Superior temporal gyrus (tissue), 1 donor: ENCODE data around the gene CNTN4.

Experiments
- DNase-seq: peaks from one replicate; pipeline ENCODE4 v3.0.0-alpha.2; 2016; ENCODE audit errors: extremely low spot score

CNTN4 gene

DNA sequence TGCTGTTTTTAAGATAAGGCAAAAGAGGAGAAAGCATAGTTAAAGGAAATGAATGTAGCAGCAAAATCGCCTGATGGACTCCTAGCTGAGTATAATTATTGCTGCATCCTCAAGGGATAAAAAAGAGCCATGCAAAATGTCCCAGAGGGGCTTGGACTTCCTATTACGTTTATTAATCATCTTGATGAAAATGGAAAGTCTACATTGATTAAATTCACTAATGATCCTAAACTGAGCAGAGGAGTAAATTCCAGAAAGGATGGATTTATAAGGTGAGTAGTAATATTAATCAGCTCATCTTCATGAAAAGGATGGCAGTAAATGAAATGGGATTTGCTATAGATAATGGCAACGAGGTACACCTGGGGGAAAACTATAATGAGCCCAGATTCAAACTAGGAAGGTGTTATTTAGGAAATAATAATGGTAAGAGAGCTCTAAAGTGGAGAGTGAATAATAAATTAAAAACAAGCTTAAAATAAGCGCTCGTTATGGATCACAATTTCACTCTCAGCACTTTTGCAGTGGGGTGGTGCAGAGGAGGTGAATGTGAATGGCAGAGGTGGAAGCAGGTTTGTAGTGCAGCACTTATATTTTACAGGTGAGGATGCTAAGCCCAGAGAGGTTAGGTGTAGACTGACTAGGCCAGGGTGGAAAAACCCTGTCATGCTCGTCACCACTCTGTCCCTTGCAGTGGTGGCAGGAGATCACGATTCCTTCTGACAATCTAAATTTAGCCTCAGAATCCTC, 989.2 kb downstream of the CNTN4 start:
- no peak for DNase-seq

DNA sequence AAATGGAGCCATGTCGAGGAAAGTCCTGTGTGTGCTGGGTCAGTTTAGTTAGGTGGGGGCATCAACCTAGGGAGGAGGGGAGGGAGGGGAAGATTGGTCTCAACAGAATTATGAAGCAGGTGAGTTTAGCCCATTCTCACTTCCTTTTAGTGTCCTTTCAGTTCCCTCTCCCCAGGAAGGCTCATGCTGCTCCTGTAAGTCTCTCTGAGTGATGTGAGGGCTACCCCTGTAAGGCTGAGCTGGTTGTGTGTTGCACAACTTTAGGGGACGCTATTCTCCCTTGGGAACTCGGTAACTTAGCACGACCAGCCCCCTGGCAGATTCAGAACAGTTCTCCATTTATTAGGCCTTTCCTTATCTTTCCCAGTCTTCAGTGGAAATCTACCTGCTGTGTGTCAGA, 990.4 kb downstream of the CNTN4 start:
- no peak for DNase-seq

DNA sequence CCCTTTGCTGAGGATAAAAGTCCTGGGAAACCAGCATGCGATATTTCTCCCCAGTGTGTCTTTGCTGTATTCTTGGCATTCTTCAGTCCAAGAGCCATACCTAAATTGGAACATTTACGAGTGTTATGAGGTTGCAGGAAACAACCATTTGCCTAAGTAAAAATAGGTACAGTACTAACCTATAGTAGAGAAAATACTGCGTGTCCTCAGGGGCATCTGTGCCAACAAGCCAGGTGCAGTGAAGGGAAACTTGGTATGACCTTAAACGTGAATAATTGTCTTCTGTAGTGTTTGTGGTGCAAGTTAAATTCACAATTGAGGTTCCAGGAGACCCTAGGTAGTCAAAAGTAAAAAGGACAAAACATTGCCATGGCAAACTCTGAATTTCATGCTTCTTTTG, 999.3 kb downstream of the CNTN4 start:
- no peak for DNase-seq

DNA sequence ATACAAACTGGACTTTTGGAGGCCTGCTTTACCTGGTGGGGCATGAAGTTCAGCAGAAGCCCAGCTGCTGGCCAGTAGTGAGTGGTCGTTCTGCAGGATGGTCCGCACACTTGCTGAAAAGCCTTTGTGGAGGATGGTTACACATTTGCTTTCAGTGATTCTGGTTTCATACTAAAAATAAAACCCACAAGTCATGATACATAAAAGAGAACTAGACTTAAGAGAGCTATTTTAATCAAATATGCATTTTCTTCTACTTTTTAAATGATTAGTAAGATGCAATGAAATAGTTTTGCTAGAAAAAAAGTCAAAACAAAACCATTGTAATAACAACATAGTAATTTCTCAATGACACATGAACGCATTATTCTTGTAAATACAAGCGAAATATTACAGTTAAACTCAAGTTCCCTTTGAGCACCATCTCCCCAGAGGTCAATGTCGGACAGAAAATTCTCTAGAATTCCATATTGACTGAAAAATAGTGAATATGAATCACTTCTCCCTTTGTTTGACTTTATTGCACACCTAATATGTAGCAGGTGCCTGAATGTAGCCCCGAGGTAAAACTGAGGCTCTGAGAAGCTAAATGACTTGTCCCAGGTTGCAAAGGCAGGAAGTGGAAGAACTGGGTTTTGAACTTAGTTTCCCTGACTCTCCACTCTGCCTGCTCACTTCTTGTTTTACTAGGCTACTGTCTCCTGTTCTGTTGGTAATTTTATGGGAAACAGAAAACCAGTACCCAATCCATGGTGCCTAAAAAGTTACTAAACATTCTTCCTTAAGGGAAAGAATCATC, 1003.2 kb downstream of the CNTN4 start:
- DNase-seq, result no peak

DNA sequence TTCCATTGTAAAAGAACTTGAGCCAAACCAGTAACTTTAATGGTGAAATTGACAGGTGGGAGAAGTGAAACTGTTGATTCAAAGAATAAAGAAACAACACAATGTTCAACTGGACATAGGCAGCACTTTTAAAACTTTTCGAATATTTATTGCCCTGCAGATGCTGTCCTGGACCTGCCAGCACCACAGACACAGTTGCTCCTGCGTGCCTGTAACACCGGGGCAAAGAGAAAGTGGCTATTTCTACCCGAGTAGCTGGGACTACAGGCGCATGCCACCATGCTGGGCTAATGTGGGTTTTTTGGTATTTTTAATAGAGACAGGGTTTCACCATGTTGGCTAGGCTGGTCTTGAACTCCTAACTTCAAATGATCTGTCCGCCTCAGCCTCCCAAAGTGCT, 1004.1 kb downstream of the CNTN4 start:
- no peak for DNase-seq

DNA sequence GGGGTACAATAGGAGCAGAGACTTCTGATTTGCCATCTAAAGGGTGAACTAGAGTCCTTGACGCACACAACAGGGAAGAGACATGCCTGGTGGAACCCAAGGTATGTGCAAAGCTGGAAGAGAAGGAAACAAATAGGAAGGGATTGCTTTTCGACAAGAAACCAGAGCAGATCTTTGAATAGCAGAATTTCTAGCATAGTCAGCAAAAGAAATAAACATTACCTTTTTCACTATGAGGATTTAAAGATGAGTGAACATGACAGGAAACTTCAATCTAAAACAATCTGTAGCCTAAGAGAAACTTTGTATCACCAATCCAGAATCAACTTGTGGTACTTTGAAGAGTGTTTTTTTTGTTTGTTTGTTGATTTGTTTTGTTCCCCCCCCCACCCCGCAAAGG, 1006.6 kb downstream of the CNTN4 start:
- DNase-seq, result no peak

DNA sequence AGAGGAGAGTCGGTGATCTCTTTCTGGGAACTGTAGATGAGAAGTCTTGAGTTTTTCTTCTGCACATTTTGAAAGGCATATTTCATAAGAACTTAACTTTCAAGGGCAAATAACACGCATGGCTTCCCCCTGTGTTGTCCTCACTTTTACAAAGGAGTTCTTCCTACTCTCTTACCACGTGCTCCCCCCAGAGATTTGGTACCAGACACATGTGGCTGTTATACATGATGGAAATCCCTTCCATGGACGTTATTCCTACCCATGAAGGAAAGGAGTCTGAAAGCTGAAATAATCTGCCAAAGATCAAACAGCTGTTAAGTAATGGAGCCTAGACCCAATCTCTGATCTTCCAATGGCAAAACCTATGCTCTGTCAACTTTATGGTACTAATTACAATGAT, 1007.1 kb downstream of the CNTN4 start:
- no peak for DNase-seq

DNA sequence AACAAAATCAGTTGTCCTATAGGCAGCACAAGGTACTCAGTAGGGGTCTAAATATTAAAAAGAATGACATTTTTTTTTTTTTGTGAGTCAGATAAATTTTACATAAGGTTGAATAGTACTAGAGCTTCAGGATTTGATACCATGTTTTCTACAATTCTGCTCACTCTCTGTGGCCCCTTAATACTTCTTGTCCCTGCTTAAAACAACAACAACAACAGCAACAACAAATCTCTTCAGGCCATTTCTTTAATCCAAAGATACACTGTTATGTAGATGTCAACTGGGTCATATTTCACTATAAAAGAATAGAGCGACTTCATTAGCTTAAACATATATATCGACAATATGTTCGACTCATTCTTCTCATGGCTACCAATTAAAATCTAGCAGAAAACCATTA, 1008.5 kb downstream of the CNTN4 start:
- no peak for DNase-seq
